Lower leg skin (tissue), 3 donors: ENCODE measurements around the gene PITPNM3.

Source experiments
- CTCF ChIP-seq, 3 donors: fragments of 450-650 bp; IDR thresholded peaks; one replicate each; pipeline ENCODE4 v1.5.1; 2016; ENCODE audit warnings: antibody characterized with exemption in 3 of 3, mild to moderate bottlenecking in 3 of 3, moderate library complexity in 2 of 3
- POLR2A ChIP-seq, 2 donors: fragments of 450-650 bp; IDR thresholded peaks; one replicate each; pipeline ENCODE4 v1.6.1; 2016 to 2017; ENCODE audit warnings: antibody characterized with exemption in 2 of 2, mild to moderate bottlenecking in 1 of 2, moderate library complexity in 1 of 2

DNA sequence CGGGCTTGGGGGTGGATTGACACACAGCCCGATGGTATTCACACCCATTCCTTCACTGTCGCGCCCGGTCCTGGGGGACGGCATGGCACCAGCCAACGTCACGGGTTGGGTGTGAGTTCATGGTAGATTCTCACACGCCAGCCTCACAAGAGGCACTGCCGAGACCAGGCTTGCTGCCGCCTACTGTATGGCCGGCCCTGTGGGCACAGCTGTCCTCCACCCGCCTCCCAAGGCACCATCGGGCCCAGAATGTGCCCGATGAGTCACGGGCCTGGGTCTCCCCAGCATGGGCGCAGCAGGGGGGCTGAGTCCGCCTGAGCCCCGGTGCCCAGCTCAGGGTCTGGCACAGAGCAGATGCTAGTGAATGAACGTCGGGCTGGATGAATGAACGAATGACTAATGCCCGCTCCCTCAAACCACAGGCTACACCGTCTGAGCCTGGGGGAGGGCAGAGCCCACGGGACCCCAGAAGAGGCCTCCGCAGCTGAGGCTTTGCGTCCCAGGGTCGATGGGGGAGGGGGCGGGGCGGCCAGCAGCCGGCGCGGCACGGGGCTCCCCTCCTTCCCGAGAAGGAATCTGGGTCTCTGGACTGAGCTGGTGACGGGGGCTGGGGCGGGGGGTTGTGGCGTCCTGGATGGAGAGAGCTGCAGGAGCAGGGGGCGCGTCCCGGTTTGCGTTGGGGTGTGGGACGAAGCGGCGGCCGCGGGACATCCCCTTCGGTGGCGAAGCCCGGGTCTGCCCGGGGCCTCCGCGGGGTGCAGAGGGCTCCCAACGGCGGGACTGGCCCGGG, 829 bp downstream of the PITPNM3 start:
- TF ChIP-seq CTCF (IDR thresholded peaks at IDR 0.05) (no peak), POLR2A (IDR thresholded peaks at IDR 0.05) (no peak)
